ENCODE data around the gene CCT5. TPM values are rescaled to one million over a fixed set of nuclear protein-coding genes. Genes with fewer than 3 reads are reported as not detected.
A peak's percentile ranks its signal among the peaks of the same experiment; 100 is the strongest.

The CCT5 gene
- total RNA-seq, 1 donor from 2014 or later, result 66.1 TPM

DNA sequence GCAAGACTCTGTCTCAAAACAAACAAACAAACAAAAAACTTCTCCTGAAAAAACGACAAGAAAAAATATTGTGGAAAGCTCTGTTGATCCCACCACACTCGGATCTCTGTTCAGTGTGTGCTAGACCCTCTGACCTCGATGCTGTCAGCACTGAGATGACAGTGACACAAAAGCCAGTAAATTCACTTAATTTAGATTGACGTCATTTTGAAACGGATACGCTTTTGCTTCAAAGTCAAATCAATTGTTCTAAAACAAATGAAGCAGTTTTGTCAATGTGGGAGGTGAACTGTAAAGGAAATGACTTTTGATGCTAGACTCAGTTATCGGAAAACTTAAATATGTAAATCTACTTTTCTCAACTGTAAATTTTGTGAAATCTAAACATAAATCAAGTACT, 26.6 kb downstream of the CCT5 start:
- TF ChIP-seq, protein P1, sequence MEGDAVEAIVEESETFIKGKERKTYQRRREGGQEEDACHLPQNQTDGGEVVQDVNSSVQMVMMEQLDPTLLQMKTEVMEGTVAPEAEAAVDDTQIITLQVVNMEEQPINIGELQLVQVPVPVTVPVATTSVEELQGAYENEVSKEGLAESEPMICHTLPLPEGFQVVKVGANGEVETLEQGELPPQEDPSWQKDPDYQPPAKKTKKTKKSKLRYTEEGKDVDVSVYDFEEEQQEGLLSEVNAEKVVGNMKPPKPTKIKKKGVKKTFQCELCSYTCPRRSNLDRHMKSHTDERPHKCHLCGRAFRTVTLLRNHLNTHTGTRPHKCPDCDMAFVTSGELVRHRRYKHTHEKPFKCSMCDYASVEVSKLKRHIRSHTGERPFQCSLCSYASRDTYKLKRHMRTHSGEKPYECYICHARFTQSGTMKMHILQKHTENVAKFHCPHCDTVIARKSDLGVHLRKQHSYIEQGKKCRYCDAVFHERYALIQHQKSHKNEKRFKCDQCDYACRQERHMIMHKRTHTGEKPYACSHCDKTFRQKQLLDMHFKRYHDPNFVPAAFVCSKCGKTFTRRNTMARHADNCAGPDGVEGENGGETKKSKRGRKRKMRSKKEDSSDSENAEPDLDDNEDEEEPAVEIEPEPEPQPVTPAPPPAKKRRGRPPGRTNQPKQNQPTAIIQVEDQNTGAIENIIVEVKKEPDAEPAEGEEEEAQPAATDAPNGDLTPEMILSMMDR (IDR thresholded peaks at IDR 0.05), result no peak
- Histone ChIP-seq H3K27ac (no peak overlapping the region), H3K4me1 (no peaks in the 10 kb centered on the region), H3K9me3 (no peaks in the 10 kb centered on the region), H3K36me3 (peaks cover 0 to 5% of the 10 kb centered on the region in 2 donors), H3K27me3 (no peaks in the 10 kb centered on the region), H3K4me3 (no peak overlapping the region)
- DNase-seq (ENCODE audit: low spot score in 2 of 2), result no peak
- intact Hi-C loops (cut with DNase I), result no loop called here

GRCh38 chr5:10277773-10278630, 27.9 kb downstream of the CCT5 start:
- Histone ChIP-seq H3K4me3 (no peak overlapping the region), H3K27me3 (no peaks in the 10 kb centered on the region), H3K36me3 (peaks cover 0 to 5% of the 10 kb centered on the region in 2 donors), H3K27ac (no peak overlapping the region), H3K9me3 (no peaks in the 10 kb centered on the region), H3K4me1 (no peaks in the 10 kb centered on the region)
- intact Hi-C loops (cut with DNase I), result no loop called here
- TF ChIP-seq, protein P1 (IDR thresholded peaks at IDR 0.05), result no peak
- DNase-seq (ENCODE audit: low spot score in 2 of 2), result peak in 1 of 2 donors; percentile 16

DNA sequence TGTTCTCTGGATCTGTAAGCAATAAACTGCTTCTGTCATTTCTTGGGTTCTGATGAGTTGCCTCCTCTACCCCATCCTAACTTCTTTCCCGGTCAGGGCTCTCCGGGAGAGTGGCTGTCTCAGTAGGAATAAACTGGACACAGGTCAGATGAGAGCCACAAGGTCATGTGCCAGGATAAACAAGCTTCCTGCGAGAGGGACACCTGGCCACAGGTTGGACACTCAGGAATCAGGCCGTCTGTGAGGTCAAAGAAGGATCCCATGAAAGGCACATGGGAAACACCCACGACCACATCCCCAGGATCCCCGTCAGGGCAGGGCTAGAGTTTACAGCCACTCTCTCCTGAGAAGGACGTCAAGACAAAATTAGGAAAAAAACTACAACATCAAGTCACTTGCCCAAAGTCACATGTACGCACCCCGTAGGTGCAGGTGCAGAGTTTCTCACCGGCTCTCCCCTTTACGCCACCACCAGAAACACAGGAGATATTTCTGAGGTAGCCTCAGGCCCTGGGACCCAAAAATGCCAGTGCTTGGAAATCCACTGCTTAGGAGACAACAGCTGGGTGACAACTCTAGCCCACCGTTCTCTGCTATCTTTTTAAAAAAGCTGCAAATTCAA, 28.7 kb downstream of the CCT5 start:
- H3K9me3 ChIP-seq, result no peaks in the 10 kb centered on the region
- H3K27me3 ChIP-seq, result no peaks in the 10 kb centered on the region
- H3K27ac ChIP-seq, result no peak overlapping the region
- no peaks in the 10 kb centered on the region for H3K4me1 ChIP-seq
- TF ChIP-seq, protein P1 (IDR thresholded peaks at IDR 0.05), result no peak
- intact Hi-C loops (cut with DNase I), result no loop called here
- DNase-seq (ENCODE audit: low spot score in 2 of 2), result peak in 1 of 2 donors; percentile 11
- H3K36me3 ChIP-seq, result peaks cover 0 to 5% of the 10 kb centered on the region in 2 donors
- H3K4me3 ChIP-seq, result no peak overlapping the region

DNA sequence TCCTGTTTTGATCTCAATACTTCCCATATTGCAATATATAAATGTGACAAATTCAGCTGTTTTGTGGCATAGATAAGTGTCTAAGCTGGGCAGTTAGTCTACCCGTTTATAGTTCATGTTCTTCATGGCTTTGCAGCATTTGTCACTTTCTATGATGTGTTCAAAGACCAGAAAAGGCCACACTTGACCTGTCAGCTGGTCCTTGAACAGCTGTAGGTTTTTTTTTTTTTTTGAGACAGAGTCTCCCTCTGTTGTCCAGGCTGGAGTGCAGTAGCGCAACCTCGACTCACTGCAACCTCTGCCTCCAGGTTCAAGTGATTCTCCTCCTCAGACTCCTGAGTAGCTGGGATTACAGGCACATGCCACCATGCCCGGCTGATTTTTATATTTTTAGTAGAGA, 29.2 kb downstream of the CCT5 start:
- no peaks in the 10 kb centered on the region for H3K27me3 ChIP-seq
- intact Hi-C loops (cut with DNase I), result no loop called here
- no peak overlapping the region for H3K4me3 ChIP-seq
- TF ChIP-seq, protein P1 (IDR thresholded peaks at IDR 0.05), result no peak
- no peaks in the 10 kb centered on the region for H3K9me3 ChIP-seq
- no peaks in the 10 kb centered on the region for H3K4me1 ChIP-seq
- no peak for DNase-seq (ENCODE audit: low spot score in 2 of 2)
- no peak overlapping the region for H3K27ac ChIP-seq
- H3K36me3 ChIP-seq, result peaks cover 0 to 5% of the 10 kb centered on the region in 2 donors

DNA sequence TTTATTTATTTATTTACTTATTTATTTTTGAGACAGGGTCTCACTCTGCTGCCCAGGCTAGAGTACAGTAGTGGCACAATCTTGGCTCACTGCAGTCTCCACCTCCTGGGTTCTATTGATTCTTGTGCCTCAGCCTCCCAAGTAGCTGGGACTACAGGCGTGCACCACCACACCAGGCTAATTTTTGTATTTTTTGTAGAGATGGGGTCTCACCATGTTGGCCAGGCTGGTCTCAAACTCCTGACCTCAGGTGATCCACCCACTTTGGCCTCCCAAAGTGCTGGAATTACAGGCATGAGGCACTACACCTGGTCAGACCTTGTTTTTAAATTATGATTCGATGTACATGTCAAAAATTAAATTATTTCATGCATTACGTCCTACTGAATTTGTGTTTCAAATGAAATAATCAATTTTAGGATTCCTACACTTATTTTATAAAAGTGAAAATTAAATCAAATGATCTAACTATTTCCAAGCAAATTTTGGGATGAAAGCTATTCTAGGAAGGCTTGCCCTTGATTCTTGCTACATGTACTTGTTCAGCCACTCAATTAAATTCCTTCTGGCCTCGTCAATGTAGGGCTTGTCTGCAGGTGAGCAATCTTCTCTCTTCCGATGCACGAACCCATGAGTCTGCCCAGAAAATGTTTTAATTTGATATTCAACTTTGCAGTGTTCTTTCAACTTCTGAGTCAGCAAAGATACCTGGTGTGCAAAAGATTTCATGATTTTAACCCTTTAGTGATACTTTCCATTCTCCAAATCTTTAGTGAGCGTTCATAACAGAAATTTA, 30.0 kb downstream of the CCT5 start:
- Histone ChIP-seq H3K4me1 (no peaks in the 10 kb centered on the region), H3K9me3 (no peaks in the 10 kb centered on the region), H3K27ac (no peak overlapping the region), H3K27me3 (no peaks in the 10 kb centered on the region), H3K4me3 (no peak overlapping the region), H3K36me3 (peaks cover 0 to 5% of the 10 kb centered on the region in 2 donors)
- intact Hi-C loops (cut with DNase I), result loop anchor here (5.0 kb wide), 2 partner anchors 122 to 162 kb away; partner anchors contain the start of gene ROPN1L
- no peak for DNase-seq (ENCODE audit: low spot score in 2 of 2)
- TF ChIP-seq, protein P1 (IDR thresholded peaks at IDR 0.05), result no peak

All from ascending aorta (tissue), 2 donors.